ENCODE results near the gene DDX41.

- TF ChIP-seq CTCF (IDR thresholded peaks at IDR 0.05; ENCODE audit: low read length) (no peak), EZH2phosphoT487 (IDR thresholded peaks at IDR 0.05; ENCODE audit: low read length) (no peak), EZH2 (optimal IDR thresholded peaks at IDR 0.05; ENCODE audit: low read depth, low read length) (no peak)
Measured at GRCh38 chr5:177502886-177503285, 13.9 kb downstream of the DDX41 start.

Measured in MM.1S (cell line).